GM12878 (cell line): ENCODE data around the gene GABRB3.

ENCODE experiments used
- BCL3 ChIP-seq: IDR thresholded peaks from 2 replicates; pipeline ENCODE4 v1.6.1; 2011; ENCODE audit warnings: borderline replicate concordance, low read depth, mild to moderate bottlenecking, moderate library complexity, low read length; ENCODE audit not compliant: insufficient read depth, poor library complexity, severe bottlenecking
- CTCF ChIP-seq, 3 experiments: IDR thresholded peaks in 2 of 3; conservative IDR thresholded peaks in 1 of 3; 2 replicates each; pipeline ENCODE4 v1.5.1; 2011; ENCODE audit warnings: low read depth in 3 of 3, low read length in 3 of 3, mild to moderate bottlenecking in 3 of 3, control low read depth in 2 of 3, moderate library complexity in 2 of 3, inconsistent platforms in 1 of 3, mixed read lengths in 1 of 3; ENCODE audit not compliant: control insufficient read depth in 2 of 3, insufficient read depth in 1 of 3; ENCODE audit errors: extremely low read depth in 1 of 3
- KDM1A ChIP-seq: fragments of 200-600 bp; sonication (generic); IDR thresholded peaks from 2 replicates; pipeline ENCODE4 v1.6.1; 2016; ENCODE audit warnings: borderline replicate concordance
- NFYB ChIP-seq: IDR thresholded peaks from 2 replicates; pipeline ENCODE4 v1.6.1; 2011; ENCODE audit warnings: low read depth, mild to moderate bottlenecking, low read length, improper control_type of control experiment, moderate library complexity; ENCODE audit not compliant: insufficient read depth
- POLR2A ChIP-seq: IDR thresholded peaks from 2 replicates; pipeline ENCODE4 v1.6.1; 2011; ENCODE audit warnings: low read depth, mild to moderate bottlenecking, low read length
- PRDM15 ChIP-seq: fragments of 450-650 bp; formaldehyde crosslinking; IDR thresholded peaks from 2 replicates; pipeline ENCODE4 v1.4.0; 2020; ENCODE audit warnings: mild to moderate bottlenecking, moderate library complexity
- REST ChIP-seq: IDR thresholded peaks from 2 replicates; pipeline ENCODE4 v1.6.1; 2012; ENCODE audit warnings: mild to moderate bottlenecking, low read depth, low read length
- SRF ChIP-seq, 2 experiments: IDR thresholded peaks; 2 replicates each; pipeline ENCODE4 v1.6.1; 2011; ENCODE audit warnings: low read depth in 2 of 2, low read length in 2 of 2, mild to moderate bottlenecking in 1 of 2, moderate library complexity in 1 of 2
- TCF3 ChIP-seq: IDR thresholded peaks from 2 replicates; pipeline ENCODE4 v1.6.1; 2012; ENCODE audit warnings: low read depth, mild to moderate bottlenecking, low read length, borderline replicate concordance; ENCODE audit not compliant: insufficient read depth
- TCF7 ChIP-seq: IDR thresholded peaks from 2 replicates; pipeline ENCODE4 v1.6.1; 2014; ENCODE audit warnings: antibody characterized with exemption, borderline replicate concordance
- ZZZ3 ChIP-seq: IDR thresholded peaks from 2 replicates; pipeline ENCODE4 v1.6.1; 2011; ENCODE audit warnings: low read depth; ENCODE audit not compliant: control insufficient read depth, insufficient read length
- TF ChIP-seq, protein P1 (sequence below): fragments of 450-650 bp; IDR thresholded peaks from 2 replicates; pipeline ENCODE4 v1.6.1; 2017; ENCODE audit warnings: mild to moderate bottlenecking
- TF ChIP-seq, protein P2 (sequence below): IDR thresholded peaks from 2 replicates; pipeline ENCODE4 v1.6.1; 2012; ENCODE audit warnings: low read depth, low read length, improper control_type of control experiment

DNA sequence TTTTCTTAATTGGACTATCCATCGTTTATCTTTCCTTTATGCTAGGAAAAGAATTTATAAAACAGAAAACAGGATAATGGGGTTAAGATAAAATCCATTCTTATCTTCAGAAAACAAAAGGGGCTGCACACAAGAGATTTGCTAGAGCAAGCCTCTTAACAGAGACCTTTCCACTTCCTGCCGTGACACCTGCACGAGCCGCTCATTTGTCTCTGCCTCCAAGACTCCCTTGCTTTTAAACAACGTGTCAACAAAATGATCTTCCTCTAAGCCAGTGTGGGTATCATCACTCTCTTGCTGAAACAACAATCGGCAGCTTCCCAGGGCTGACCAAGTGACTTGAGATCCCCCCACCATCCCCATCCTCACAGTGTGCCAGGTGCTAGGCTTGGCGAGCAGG lies 33.1 kb downstream of the GABRB3 start:
- TF ChIP-seq, protein P1, sequence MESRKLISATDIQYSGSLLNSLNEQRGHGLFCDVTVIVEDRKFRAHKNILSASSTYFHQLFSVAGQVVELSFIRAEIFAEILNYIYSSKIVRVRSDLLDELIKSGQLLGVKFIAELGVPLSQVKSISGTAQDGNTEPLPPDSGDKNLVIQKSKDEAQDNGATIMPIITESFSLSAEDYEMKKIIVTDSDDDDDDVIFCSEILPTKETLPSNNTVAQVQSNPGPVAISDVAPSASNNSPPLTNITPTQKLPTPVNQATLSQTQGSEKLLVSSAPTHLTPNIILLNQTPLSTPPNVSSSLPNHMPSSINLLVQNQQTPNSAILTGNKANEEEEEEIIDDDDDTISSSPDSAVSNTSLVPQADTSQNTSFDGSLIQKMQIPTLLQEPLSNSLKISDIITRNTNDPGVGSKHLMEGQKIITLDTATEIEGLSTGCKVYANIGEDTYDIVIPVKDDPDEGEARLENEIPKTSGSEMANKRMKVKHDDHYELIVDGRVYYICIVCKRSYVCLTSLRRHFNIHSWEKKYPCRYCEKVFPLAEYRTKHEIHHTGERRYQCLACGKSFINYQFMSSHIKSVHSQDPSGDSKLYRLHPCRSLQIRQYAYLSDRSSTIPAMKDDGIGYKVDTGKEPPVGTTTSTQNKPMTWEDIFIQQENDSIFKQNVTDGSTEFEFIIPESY, result no peak
- no peak for TF ChIP-seq BCL3
- TF ChIP-seq CTCF (IDR thresholded peaks at IDR 0.05 in 2 of 3, conservative IDR thresholded peaks at IDR 0.05 in 1 of 3; ENCODE audit: control insufficient read depth in 2 of 3, extremely low read depth in 1 of 3, insufficient read depth in 1 of 3, low read depth in 3 of 3, low read length in 3 of 3), result no peak
- TF ChIP-seq POLR2A, result no peak
- no peak for TF ChIP-seq KDM1A
- TF ChIP-seq ZZZ3, result no peak
- no peak for TF ChIP-seq TCF7
- no peak for TF ChIP-seq PRDM15 (CRISPR knock-in tag)
- no peak for TF ChIP-seq REST
- TF ChIP-seq NFYB, result no peak
- no peak for TF ChIP-seq SRF (IDR thresholded peaks at IDR 0.05; ENCODE audit: low read depth in 2 of 2, low read length in 2 of 2)
- TF ChIP-seq TCF3, result no peak
- TF ChIP-seq, protein P2, sequence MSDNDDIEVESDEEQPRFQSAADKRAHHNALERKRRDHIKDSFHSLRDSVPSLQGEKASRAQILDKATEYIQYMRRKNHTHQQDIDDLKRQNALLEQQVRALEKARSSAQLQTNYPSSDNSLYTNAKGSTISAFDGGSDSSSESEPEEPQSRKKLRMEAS, result no peak
